ENCODE results near the gene NAT14. TPM values are rescaled to one million over a fixed set of nuclear protein-coding genes. Genes with fewer than 3 reads are reported as not detected.
"Not testable (repeated sequence)": the region's sequence is repeated elsewhere in the genome, so short reads cannot be mapped to it uniquely, and the experiment has no call there.

Gene NAT14
- polyA plus RNA-seq, 1 experiment = 19.4 TPM

DNA sequence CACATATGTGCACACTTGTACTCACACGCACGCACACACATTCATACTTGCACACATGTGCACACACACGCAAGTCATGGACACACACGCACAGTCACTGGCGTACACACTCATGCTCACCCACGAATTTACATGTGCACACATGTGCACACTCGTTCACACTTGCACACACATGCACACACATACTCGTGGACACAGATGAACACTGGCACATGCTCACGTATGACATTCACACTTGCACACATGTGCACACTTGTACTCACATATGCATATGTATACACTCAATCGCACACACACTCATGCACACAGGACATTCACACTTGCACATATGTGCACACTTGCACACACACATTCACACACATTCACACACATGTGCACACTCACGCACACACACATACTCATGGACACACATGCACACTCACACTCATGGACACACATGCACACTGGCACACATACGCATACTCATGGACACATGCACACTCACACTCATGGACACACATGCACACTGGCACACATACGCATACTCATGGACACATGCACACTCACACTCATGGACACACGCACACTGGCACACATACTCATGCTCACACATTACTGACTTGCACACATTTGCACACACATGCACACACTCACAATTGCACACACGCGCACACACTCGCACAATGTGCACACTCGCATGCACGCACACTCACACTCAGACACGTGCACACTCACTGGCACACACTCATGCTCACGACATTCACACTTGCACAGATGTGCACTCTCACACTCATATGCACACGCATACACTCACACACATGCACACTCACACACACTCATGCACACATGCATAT, 42.4 kb downstream of the NAT14 start:
- ChIA-PET POLR2A (interaction anchor here (0.8 to 1.3 kb wide), 6 partner anchors 21 to 97 kb away, joined by 3 to 9 read pairs (median 4); partner anchors contain the start of genes FIZ1 and ZNF784), CTCF (interaction anchor here (0.7 to 1.5 kb wide), 3 partner anchors 15 to 105 kb away, joined by 3 to 5 read pairs (median 4); no protein-coding TSS in a partner anchor)

DNA sequence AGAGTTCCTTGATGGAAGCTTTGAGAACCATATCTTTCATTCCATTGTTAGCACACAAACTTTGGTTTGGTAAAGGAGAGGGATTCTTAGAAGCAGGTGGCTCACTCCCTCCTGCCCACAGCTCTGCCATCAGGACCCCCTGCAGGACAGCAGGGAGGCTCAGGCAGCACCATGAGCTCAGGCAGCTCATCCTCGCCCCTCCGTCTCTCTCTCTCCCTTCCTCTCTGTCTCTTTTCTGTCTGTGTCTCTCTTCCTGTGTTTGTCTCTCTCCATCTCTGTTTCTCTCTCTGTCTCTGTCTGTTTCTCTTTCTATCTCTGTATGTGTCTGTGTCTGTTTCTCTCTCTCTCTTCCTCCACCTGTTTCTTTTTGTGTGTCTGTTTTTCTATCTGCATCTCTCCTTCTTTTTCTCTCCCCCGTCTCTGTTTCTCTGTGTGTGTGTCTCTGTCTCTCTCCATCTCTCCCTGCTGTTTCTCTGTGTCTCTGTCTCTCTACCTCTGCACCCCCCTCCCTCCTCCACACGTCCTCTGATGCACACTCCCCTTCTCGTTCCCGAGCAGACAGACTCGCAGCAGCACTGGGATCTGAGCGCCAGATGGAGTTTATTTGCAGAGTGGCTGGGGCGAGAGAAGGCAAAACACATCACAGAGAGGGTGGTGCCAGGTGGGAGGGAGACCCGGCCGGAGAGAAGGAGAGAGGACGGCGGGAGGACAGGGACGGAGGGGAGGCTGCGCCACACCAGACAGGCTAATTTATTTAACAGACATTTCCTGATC, 43.2 kb downstream of the NAT14 start:
- TF ChIP-seq, protein P1, sequence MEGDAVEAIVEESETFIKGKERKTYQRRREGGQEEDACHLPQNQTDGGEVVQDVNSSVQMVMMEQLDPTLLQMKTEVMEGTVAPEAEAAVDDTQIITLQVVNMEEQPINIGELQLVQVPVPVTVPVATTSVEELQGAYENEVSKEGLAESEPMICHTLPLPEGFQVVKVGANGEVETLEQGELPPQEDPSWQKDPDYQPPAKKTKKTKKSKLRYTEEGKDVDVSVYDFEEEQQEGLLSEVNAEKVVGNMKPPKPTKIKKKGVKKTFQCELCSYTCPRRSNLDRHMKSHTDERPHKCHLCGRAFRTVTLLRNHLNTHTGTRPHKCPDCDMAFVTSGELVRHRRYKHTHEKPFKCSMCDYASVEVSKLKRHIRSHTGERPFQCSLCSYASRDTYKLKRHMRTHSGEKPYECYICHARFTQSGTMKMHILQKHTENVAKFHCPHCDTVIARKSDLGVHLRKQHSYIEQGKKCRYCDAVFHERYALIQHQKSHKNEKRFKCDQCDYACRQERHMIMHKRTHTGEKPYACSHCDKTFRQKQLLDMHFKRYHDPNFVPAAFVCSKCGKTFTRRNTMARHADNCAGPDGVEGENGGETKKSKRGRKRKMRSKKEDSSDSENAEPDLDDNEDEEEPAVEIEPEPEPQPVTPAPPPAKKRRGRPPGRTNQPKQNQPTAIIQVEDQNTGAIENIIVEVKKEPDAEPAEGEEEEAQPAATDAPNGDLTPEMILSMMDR (IDR thresholded peaks at IDR 0.05; ENCODE audit: low read depth, low read length) = no peak
- Histone ChIP-seq H3K27ac (ENCODE audit: low read depth, low read length) (no peak overlapping the region), H3K4me3 (ENCODE audit: low read depth, low read length) (no peak overlapping the region), H3K27me3 (ENCODE audit: control insufficient read depth, insufficient read depth, low read length) (no peaks in the 10 kb centered on the region), H3K9me3 (ENCODE audit: control insufficient read depth, insufficient read depth, low read length) (no peaks in the 10 kb centered on the region)
- CTCF ChIA-PET = interaction anchor here (0.7 to 1.3 kb wide), 3 partner anchors 16 to 104 kb away, joined by 3 to 4 read pairs (median 3); no protein-coding TSS in a partner anchor
- POLR2A ChIA-PET = interaction anchor here (0.7 to 1.0 kb wide), 2 partner anchors 8 to 71 kb away, joined by 3 to 4 read pairs; partner anchors contain the start of gene FIZ1
- DNase-seq (ENCODE audit: low read depth, low spot score) = no peak

More for the DNA sequence above, 42.4 kb downstream of the NAT14 start:
- TF ChIP-seq, protein P1 (IDR thresholded peaks at IDR 0.05; ENCODE audit: low read depth, low read length) = no peak
- no peaks in the 10 kb centered on the region for H3K9me3 ChIP-seq (ENCODE audit: control insufficient read depth, insufficient read depth, low read length)
- H3K27me3 ChIP-seq (ENCODE audit: control insufficient read depth, insufficient read depth, low read length) = no peaks in the 10 kb centered on the region
- no peak overlapping the region for H3K4me3 ChIP-seq (ENCODE audit: low read depth, low read length)
- no peak for DNase-seq (ENCODE audit: low read depth, low spot score)
- no peak overlapping the region for H3K27ac ChIP-seq (ENCODE audit: low read depth, low read length)

DNA sequence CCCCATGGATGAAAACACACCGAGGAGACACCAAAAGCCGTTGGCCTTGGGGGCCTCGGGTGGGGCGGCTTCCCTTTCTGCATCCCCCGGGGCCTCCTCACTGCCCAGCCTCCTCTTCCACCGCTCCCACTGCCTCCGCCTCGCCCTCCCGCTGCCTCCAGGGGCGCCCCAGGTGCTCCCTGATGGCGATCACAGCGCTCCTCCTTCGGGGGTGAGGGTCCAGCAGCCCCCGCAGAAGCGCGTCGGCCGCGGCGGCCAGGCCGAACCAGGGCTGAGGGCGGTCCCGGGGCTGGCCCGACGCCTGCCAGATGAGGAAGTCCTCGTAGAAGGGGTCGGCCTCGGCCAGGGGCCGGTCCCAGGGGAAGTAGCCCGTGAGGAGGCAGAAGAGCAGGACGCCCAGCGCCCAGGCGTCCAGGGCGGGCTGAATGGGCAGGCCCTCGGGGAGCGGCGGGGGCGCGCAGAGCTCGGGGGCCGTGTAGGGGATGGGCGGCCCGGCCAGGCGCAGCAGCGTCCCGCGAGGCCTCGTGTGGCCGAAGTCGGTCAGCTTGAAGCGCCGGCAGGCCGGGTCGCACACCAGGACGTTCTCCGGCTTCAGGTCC, 44.7 kb downstream of the NAT14 start:
- H3K9me3 ChIP-seq (ENCODE audit: control insufficient read depth, insufficient read depth, low read length) = no peaks in the 10 kb centered on the region; the same call in 1 of the 2 replicates
- CTCF ChIA-PET = interaction anchor here (0.5 kb wide), 1 partner anchor 603 kb away, joined by 8 read pairs; no protein-coding TSS in a partner anchor
- H3K4me3 ChIP-seq (ENCODE audit: low read depth, low read length) = no peak overlapping the region
- no peak for DNase-seq (ENCODE audit: low read depth, low spot score)
- H3K27me3 ChIP-seq (ENCODE audit: control insufficient read depth, insufficient read depth, low read length) = no peaks in the 10 kb centered on the region
- POLR2A ChIA-PET = no interaction called here
- no peak overlapping the region for H3K27ac ChIP-seq (ENCODE audit: low read depth, low read length)
- TF ChIP-seq, protein P1 (IDR thresholded peaks at IDR 0.05; ENCODE audit: low read depth, low read length) = no peak

- no peaks in the 10 kb centered on the region; the same call in 1 of the 2 replicates for H3K9me3 ChIP-seq (ENCODE audit: control insufficient read depth, insufficient read depth, low read length)
- TF ChIP-seq, protein P1 (IDR thresholded peaks at IDR 0.05; ENCODE audit: low read depth, low read length) = no peak
- no peaks in the 10 kb centered on the region for H3K27me3 ChIP-seq (ENCODE audit: control insufficient read depth, insufficient read depth, low read length)
- no peak overlapping the region for H3K27ac ChIP-seq (ENCODE audit: low read depth, low read length)
- POLR2A ChIA-PET = no interaction called here
- no peak overlapping the region for H3K4me3 ChIP-seq (ENCODE audit: low read depth, low read length)
- CTCF ChIA-PET = no interaction called here
- no peak for DNase-seq (ENCODE audit: low read depth, low spot score)
Measured at GRCh38 chr19:55530996-55531395, 46.0 kb downstream of the NAT14 start.

DNA sequence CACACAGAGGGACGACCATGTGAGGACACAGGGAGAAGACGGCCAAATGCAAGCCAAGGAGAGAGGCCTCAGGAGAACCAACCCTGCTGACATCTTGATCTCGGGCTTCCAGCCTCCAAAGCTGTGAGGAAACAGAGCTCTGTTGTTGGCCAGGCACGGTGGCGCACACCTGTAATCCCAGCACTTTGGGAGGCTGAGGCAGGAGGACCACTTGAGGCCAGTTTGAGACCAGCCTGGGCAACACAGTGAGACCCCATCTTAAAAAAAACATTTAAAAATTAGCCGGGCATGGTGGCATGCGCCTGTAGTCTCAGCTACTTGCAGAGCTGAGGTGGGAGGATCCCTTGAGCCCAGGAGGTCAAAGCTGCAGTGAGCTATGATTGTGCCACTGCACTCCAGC, 49.3 kb downstream of the NAT14 start:
- POLR2A ChIA-PET; H3K27me3 ChIP-seq (ENCODE audit: control insufficient read depth, insufficient read depth, low read length); H3K4me3 ChIP-seq (ENCODE audit: low read depth, low read length); H3K9me3 ChIP-seq (ENCODE audit: control insufficient read depth, insufficient read depth, low read length); H3K27ac ChIP-seq (ENCODE audit: low read depth, low read length); DNase-seq (ENCODE audit: low read depth, low spot score): not testable (repeated sequence)
- CTCF ChIA-PET = interaction anchor here (0.6 to 2.3 kb wide), 2 partner anchors 66 to 98 kb away, joined by 3 to 5 read pairs; no protein-coding TSS in a partner anchor
